ENCODE results near the gene FRAS1.

- TF ChIP-seq POLR2AphosphoS5 (IDR thresholded peaks at IDR 0.05; ENCODE audit: low read depth, low read length), result no peak
- no peak for TF ChIP-seq POLR2A (IDR thresholded peaks at IDR 0.05; ENCODE audit: low read depth, low read length)
- no peak for TF ChIP-seq TAF1 (IDR thresholded peaks at IDR 0.05; ENCODE audit: low read depth, low read length)
- TF ChIP-seq PAX5 (IDR thresholded peaks at IDR 0.05; ENCODE audit: insufficient read depth, low read length, severe bottlenecking), result no peak
- no peak for TF ChIP-seq SPI1 (IDR thresholded peaks at IDR 0.05; ENCODE audit: low read depth, low read length)
Measured at GRCh38 chr4:78545275-78546246, 488.4 kb downstream of the FRAS1 start.

Data from GM12891 (cell line).